SIG-M5 (cell line): ENCODE data around the gene VPS37B.
"Not testable (repeated sequence)": the region's sequence is repeated elsewhere in the genome, so short reads cannot be mapped to it uniquely, and the experiment has no call there.

Experiments used
- DNase-seq: peaks from one replicate; lab custom pipeline; 2025; lab: John Stamatoyannopoulos, UW

VPS37B gene

GRCh38 chr12:122905258-122905657, 9.3 kb upstream of the VPS37B start:
- DNase-seq, result not testable (repeated sequence)

GRCh38 chr12:122903693-122904034, 7.7 kb upstream of the VPS37B start:
- DNase-seq, result no peak

- no peak for DNase-seq
These were observed 7.1 kb upstream of the VPS37B start for GRCh38 chr12:122902854-122903692.

GRCh38 chr12:122899887-122900286, 4.0 kb upstream of the VPS37B start:
- DNase-seq, result no peak

DNA sequence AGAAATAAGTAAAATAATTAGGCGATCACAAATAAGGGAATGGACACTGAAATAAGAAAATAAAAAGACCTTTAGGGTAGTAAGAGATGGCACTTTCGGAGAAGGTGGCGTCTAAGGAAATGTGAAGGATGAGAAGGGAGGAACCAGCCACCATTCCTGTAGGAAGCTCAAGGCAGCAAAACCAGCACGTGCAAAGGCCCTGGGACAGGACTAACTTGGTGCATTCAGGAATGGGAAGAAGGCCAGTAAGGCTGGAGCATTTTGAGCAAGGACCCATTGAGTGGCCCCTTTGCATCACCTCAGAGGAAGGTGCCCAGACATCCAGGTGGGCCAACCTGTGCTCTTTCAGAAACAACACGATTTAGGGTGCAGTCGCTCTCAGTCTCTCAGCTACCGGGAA, 738 bp upstream of the VPS37B start:
- DNase-seq, result no peak

DNA sequence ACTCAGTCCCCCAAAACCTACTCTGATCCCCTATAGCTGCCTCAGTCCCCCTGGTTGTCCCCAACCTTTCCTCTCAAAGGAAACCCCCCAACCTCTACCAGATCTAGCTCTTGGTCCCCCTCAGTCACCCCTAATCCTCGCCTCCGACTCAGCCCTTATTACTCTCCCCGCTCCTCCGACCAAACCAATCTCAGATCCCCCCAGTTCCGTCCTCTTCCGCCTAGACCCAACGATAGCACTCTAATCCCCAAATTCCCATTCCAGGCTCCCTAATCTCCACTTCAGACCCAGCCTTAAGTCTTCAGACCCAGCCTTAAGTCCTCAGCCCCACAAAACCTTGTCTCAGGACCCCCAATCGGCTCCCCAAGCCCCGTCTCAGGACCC, 612 bp downstream of the VPS37B start:
- DNase-seq, result no peak

DNA sequence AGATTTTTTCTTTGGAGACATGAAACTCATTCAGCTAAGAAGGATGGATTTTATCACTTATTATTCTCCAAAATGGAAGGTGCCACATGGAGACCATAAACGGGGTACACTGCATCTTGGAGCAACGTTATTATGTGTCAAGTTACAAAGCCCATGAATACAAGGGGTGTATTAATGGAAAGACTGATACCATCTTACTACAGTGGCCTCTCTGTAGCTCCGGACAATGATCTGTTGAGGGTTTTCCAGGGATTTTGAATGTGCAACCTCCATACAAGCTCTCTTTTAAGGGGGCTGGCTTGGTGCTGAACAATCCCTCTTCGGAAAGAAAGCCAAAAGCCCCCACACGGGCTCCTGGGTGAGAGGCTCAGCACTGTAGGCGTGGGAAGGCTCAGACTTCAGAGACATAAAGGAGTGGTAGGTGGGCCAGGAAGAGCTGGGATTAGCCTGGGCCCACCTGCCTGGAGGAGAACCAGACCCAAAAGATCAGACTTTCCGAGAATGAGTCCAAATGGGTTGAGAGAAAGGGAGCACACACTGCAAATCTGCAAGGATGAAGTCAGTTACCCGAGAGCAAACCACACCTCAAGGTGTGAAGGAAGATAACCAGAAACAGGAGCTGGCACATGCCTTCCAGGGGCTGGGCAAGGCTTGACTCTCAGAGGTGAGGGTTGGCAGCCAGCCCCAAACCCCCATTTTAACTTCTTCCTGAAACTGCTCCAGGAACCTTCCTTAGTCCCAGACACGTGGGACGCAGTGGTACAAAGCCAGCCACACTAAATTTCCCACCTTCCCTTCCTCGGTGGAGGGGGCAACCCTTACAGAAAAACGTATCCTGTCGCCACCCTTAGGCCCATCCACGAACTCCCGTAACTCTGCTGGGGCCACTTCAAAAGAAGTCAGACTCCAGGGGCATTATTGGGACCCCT, 1.5 kb downstream of the VPS37B start:
- DNase-seq, result no peak

DNA sequence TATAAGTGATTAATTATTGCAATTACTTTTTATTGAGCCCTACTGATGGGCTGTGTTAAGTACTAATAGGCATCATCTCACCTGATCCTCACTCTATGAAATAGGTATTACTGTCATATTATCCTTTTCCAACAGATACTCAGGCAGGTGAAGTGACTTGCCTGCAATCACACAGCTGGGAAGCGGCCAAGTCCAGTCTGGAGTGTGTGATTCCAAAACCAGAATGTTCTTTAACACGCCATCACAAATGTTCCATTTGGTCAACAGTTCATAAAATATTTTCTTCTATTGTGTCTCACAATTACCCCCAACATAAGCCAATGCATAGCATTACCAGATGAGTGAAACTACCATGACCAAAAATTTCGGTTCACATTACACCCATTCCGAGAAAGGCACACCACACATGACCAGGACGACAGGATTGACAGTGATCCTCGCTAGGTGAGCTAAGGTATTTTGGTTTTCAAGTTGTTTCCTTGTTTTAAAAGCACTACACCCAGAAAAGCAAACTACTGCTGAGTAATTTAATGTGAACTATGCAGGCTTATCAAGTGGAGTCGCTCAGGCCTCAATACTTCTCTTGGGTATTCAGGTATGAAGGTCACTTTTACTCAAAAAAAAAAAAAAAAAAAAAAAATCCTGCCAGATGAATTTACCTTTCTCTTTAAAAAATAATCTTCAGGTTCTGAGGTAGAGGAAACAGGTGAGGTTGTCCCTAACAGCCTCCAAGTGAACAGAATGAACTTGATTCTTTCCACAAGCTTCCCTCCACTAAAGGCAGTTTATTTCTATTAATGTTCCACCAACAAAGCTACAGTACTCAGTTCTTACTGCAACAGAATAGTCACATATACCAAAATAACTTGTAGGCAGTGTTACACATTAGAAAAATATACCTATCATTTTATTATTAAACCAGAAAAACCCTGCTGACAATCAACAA, 2.4 kb downstream of the VPS37B start:
- DNase-seq, result no peak

- DNase-seq, result not testable (repeated sequence)
These were observed 3.2 kb downstream of the VPS37B start for GRCh38 chr12:122892724-122893123.

GRCh38 chr12:122891661-122892525, 4.0 kb downstream of the VPS37B start:
- DNase-seq, result no peak

GRCh38 chr12:122889761-122890520, 6.0 kb downstream of the VPS37B start:
- no peak for DNase-seq

DNA sequence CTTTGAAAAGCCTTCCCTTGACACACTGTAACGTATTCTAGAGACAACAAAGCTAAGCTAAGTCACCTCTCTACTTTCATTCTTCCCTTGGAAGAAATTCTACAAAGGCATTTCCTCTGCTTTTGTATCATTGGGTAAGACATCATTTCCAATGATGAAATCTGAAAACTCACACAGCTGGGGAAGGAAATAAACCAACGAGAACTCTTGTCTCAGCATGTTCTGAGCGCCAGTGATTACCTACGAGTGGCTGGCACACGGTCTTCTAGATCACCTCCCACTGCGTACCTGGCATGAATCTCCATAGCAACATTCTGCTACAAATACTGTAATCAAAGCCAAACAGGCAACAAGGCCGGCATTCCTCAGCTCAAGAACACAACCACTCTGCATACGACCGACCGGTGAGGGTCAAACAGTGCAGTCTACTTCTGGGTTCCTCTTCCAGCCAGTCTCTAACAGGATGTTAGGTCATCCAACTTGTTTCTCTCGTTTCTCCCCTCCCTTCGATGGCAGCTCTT, 7.6 kb downstream of the VPS37B start:
- DNase-seq, result peak; percentile 52

DNA sequence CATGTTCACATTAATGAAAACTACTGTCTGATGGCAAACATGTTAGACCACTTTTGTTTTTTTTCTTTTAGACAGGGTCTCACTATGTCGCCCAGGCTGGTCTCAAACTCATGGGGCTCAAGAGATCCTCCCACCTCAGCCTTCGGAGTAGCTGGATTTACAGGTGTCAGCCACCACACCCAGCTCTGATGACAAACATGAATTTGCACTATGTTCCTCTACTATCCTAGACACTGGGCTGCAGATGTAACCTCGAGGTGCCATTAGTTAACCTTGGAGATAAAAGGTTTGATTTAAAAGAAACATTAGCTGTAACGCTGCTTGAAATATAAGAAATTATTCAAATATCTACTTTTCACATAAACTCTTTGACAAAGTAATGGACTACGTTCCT, 8.1 kb downstream of the VPS37B start:
- DNase-seq, result no peak

GRCh38 chr12:122886851-122887818, 8.8 kb downstream of the VPS37B start:
- no peak for DNase-seq

DNA sequence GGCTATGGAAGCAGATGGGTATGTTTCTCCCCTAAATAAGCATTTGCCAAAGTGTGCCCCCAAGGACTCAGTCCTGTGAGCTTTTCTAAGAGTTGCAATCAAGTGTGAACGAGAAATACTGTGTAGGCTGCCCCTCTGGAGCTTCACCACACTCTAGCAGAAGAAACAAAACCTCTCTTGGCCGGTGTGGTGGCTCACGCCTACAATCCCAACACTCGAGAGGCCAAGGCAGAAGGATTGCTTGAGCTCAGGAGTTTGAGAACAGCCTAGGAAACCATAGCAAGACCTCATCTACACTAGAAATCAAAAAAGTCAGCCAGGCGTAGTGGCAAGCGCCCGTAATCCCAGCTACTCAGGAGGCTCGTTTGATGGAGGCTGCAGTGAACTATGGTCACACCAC, 9.8 kb downstream of the VPS37B start:
- DNase-seq, result no peak

DNA sequence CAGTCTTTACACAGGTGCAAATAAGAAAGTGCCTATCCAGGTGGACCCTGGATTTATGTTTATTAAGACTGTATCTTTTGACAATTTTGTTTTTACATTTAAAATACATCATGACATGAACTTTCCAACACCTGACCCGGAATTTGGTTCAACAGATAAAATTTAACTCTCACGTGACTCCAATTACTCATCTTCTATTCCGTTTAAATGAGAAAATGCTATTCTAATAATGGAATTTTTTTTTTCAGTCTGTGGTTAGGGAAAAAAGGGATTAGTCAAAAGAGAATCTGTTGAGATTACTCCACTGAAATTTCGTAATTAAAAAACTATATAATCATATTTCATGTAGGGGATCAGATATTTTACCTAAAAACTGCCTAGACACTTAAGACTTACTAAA, 11.1 kb downstream of the VPS37B start:
- DNase-seq, result no peak

- no peak for DNase-seq
These were observed 11.7 kb downstream of the VPS37B start for GRCh38 chr12:122884091-122884826.

DNA sequence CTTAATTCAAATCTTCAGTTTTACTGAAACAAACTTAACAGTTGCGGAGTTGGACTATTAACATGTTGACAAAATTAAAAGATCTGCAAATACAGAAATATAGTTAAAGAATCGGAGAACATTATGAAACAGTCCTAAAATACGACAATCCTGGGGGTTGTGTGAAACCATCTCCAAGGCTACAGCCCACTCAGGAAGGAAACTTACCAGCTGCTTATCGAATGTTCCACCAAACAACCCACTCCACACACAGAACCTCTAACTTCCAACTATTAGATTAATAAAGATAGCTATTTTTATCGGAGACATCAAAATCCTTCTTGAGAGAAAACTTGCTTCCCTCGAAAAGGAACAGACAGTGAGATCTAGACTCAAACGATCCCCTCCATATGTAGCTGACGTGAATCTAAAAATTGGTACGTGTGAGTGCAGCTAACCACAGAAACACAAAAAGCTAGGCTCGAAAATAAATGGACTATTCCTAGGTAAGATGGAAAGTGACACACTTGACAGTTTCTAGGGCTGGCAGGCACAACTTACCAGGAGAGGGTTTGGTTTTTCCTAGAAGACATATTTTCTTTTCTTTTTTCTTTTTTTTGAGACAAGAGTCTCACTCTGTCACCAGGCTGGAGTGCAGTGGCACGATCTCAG, 12.9 kb downstream of the VPS37B start:
- DNase-seq, result no peak
